HG03432 (cell line): ENCODE measurements around the gene MEIS3.
"Not testable (repeated sequence)": the region's sequence is repeated elsewhere in the genome, so short reads cannot be mapped to it uniquely, and the experiment has no call there.

ENCODE experiments used
- ATAC-seq: cut with Tn5 transposase; IDR thresholded peaks from one replicate; pipeline ENCODE4 v1.9.1; 2021; ENCODE audit warnings: mild to moderate bottlenecking, moderate library complexity; ENCODE audit not compliant: unreplicated experiment

The MEIS3 gene

GRCh38 chr19:47417107-47417745, 2.1 kb downstream of the MEIS3 start:
- ATAC-seq, result no peak

GRCh38 chr19:47416643-47416985, 2.7 kb downstream of the MEIS3 start:
- no peak for ATAC-seq

- no peak for ATAC-seq
Measured at GRCh38 chr19:47415953-47416642, 3.2 kb downstream of the MEIS3 start.

- no peak for ATAC-seq
Measured at GRCh38 chr19:47414469-47414868, 4.9 kb downstream of the MEIS3 start.

- ATAC-seq, result no peak
Measured at GRCh38 chr19:47413941-47414340, 5.4 kb downstream of the MEIS3 start.

- not testable (repeated sequence) for ATAC-seq
Measured at GRCh38 chr19:47411696-47412095, 7.6 kb downstream of the MEIS3 start.

- ATAC-seq, result no peak
Measured at GRCh38 chr19:47411101-47411500, 8.2 kb downstream of the MEIS3 start.

GRCh38 chr19:47408156-47408938, 11.0 kb downstream of the MEIS3 start:
- ATAC-seq, result no peak

- ATAC-seq, result no peak
Measured at GRCh38 chr19:47407417-47407774, 11.9 kb downstream of the MEIS3 start.

GRCh38 chr19:47406711-47407416, 12.5 kb downstream of the MEIS3 start:
- ATAC-seq, result no peak

- ATAC-seq, result no peak
Measured at GRCh38 chr19:47405854-47406417, 13.4 kb downstream of the MEIS3 start.

- no peak for ATAC-seq
Measured at GRCh38 chr19:47405197-47405550, 14.2 kb downstream of the MEIS3 start.

- no peak for ATAC-seq
Measured at GRCh38 chr19:47404334-47405196, 14.8 kb downstream of the MEIS3 start.

GRCh38 chr19:47402504-47402903, 16.8 kb downstream of the MEIS3 start:
- ATAC-seq, result no peak

- no peak for ATAC-seq
Measured at GRCh38 chr19:47398707-47399597, 20.4 kb downstream of the MEIS3 start.

- ATAC-seq, result no peak
Measured at GRCh38 chr19:47391510-47392223, 27.7 kb downstream of the MEIS3 start.

- no peak for ATAC-seq
Measured at GRCh38 chr19:47390533-47391488, 28.5 kb downstream of the MEIS3 start.

GRCh38 chr19:47389150-47389556, 30.2 kb downstream of the MEIS3 start:
- no peak for ATAC-seq
